ENCODE results near the gene FOXP1. TPM values are rescaled to one million over a fixed set of nuclear protein-coding genes. Genes with fewer than 3 reads are reported as not detected.
A peak's percentile ranks its signal among the peaks of the same experiment; 100 is the strongest.

Gene FOXP1
- total and polyA plus RNA-seq, 2 of the 8 experiments (the other 6 are each of a cell fraction or from before 2014, with no cell fraction given), result 13.9 to 25.4 TPM

- TF ChIP-seq, protein P1, sequence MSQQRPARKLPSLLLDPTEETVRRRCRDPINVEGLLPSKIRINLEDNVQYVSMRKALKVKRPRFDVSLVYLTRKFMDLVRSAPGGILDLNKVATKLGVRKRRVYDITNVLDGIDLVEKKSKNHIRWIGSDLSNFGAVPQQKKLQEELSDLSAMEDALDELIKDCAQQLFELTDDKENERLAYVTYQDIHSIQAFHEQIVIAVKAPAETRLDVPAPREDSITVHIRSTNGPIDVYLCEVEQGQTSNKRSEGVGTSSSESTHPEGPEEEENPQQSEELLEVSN (IDR thresholded peaks at IDR 0.05), result no peak
- TF ChIP-seq, protein P2, sequence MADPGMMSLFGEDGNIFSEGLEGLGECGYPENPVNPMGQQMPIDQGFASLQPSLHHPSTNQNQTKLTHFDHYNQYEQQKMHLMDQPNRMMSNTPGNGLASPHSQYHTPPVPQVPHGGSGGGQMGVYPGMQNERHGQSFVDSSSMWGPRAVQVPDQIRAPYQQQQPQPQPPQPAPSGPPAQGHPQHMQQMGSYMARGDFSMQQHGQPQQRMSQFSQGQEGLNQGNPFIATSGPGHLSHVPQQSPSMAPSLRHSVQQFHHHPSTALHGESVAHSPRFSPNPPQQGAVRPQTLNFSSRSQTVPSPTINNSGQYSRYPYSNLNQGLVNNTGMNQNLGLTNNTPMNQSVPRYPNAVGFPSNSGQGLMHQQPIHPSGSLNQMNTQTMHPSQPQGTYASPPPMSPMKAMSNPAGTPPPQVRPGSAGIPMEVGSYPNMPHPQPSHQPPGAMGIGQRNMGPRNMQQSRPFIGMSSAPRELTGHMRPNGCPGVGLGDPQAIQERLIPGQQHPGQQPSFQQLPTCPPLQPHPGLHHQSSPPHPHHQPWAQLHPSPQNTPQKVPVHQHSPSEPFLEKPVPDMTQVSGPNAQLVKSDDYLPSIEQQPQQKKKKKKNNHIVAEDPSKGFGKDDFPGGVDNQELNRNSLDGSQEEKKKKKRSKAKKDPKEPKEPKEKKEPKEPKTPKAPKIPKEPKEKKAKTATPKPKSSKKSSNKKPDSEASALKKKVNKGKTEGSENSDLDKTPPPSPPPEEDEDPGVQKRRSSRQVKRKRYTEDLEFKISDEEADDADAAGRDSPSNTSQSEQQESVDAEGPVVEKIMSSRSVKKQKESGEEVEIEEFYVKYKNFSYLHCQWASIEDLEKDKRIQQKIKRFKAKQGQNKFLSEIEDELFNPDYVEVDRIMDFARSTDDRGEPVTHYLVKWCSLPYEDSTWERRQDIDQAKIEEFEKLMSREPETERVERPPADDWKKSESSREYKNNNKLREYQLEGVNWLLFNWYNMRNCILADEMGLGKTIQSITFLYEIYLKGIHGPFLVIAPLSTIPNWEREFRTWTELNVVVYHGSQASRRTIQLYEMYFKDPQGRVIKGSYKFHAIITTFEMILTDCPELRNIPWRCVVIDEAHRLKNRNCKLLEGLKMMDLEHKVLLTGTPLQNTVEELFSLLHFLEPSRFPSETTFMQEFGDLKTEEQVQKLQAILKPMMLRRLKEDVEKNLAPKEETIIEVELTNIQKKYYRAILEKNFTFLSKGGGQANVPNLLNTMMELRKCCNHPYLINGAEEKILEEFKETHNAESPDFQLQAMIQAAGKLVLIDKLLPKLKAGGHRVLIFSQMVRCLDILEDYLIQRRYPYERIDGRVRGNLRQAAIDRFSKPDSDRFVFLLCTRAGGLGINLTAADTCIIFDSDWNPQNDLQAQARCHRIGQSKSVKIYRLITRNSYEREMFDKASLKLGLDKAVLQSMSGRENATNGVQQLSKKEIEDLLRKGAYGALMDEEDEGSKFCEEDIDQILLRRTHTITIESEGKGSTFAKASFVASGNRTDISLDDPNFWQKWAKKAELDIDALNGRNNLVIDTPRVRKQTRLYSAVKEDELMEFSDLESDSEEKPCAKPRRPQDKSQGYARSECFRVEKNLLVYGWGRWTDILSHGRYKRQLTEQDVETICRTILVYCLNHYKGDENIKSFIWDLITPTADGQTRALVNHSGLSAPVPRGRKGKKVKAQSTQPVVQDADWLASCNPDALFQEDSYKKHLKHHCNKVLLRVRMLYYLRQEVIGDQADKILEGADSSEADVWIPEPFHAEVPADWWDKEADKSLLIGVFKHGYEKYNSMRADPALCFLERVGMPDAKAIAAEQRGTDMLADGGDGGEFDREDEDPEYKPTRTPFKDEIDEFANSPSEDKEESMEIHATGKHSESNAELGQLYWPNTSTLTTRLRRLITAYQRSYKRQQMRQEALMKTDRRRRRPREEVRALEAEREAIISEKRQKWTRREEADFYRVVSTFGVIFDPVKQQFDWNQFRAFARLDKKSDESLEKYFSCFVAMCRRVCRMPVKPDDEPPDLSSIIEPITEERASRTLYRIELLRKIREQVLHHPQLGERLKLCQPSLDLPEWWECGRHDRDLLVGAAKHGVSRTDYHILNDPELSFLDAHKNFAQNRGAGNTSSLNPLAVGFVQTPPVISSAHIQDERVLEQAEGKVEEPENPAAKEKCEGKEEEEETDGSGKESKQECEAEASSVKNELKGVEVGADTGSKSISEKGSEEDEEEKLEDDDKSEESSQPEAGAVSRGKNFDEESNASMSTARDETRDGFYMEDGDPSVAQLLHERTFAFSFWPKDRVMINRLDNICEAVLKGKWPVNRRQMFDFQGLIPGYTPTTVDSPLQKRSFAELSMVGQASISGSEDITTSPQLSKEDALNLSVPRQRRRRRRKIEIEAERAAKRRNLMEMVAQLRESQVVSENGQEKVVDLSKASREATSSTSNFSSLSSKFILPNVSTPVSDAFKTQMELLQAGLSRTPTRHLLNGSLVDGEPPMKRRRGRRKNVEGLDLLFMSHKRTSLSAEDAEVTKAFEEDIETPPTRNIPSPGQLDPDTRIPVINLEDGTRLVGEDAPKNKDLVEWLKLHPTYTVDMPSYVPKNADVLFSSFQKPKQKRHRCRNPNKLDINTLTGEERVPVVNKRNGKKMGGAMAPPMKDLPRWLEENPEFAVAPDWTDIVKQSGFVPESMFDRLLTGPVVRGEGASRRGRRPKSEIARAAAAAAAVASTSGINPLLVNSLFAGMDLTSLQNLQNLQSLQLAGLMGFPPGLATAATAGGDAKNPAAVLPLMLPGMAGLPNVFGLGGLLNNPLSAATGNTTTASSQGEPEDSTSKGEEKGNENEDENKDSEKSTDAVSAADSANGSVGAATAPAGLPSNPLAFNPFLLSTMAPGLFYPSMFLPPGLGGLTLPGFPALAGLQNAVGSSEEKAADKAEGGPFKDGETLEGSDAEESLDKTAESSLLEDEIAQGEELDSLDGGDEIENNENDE (IDR thresholded peaks at IDR 0.05; ENCODE audit: insufficient replicate concordance, low read length), result peak; percentile 87
- peak; percentile 83 for TF ChIP-seq TAF1 (IDR thresholded peaks at IDR 0.05; ENCODE audit: low read depth, low read length)
- TF ChIP-seq EZH2 (IDR thresholded peaks at IDR 0.05; ENCODE audit: low read depth, low read length, severe bottlenecking), result no peak
- TF ChIP-seq FOSL1 (IDR thresholded peaks at IDR 0.05; ENCODE audit: insufficient read depth, low read depth, low read length), result no peak
- TF ChIP-seq MAFK (IDR thresholded peaks at IDR 0.05; ENCODE audit: low read depth, low read length), result no peak
- TF ChIP-seq SP2 (IDR thresholded peaks at IDR 0.05; ENCODE audit: low read length), result no peak
- TF ChIP-seq EP300 (IDR thresholded peaks at IDR 0.05; ENCODE audit: borderline replicate concordance in 1 of 2, low read depth in 2 of 2, low read length in 2 of 2), result no peak
Measured at GRCh38 chr3:71305231-71306206, 278.0 kb downstream of the FOXP1 start (continued).

Data from H1 (cell line).